WTC11 (cell line): ENCODE results near the gene HADHB. TPM values are rescaled to one million over a fixed set of nuclear protein-coding genes. Genes with fewer than 3 reads are reported as not detected.

Experiments used
- ATAC-seq: fragments of 200-7000 bp; cut with Tn5 transposase; 2 replicates; pipeline ENCODE4 v1.10.0; 2021; ENCODE audit warnings: mild to moderate bottlenecking, moderate library complexity
- CTCF ChIA-PET: fragments of 300-600 bp; sonication (Branson Sonifier 250); formaldehyde crosslinking; loops from one replicate; lab custom pipeline; 2021; ENCODE audit warnings: antibody characterized with exemption; lab: Charles Lee
- POLR2A ChIA-PET: fragments of 350-600 bp; sonication (Branson Sonifier 250); formaldehyde crosslinking; loops from one replicate; lab custom pipeline; 2021; ENCODE audit warnings: antibody characterized with exemption; lab: Charles Lee
- DNase-seq: peaks from one replicate; pipeline ENCODE4 v3.0.0; 2021; ENCODE audit warnings: low spot score
- H3K27ac Mint-ChIP-seq: 2 replicates; pipeline ENCODE4 v1.8.0; 2021; ENCODE audit warnings: mixed read lengths
- H3K27me3 Mint-ChIP-seq: 2 replicates; pipeline ENCODE4 v1.8.0; 2021; ENCODE audit warnings: low read depth, mild to moderate bottlenecking, moderate library complexity, mixed read lengths
- H3K36me3 Mint-ChIP-seq: 2 replicates; pipeline ENCODE4 v1.8.0; 2021; ENCODE audit warnings: mixed read lengths
- H3K4me1 Mint-ChIP-seq: 2 replicates; pipeline ENCODE4 v1.8.0; 2022; ENCODE audit warnings: mixed read lengths
- H3K4me3 Mint-ChIP-seq: 2 replicates; pipeline ENCODE4 v1.8.0; 2021; ENCODE audit warnings: mild to moderate bottlenecking, moderate library complexity, mixed read lengths
- H3K9me3 Mint-ChIP-seq: 2 replicates; pipeline ENCODE4 v1.8.0; 2021; ENCODE audit warnings: mixed read lengths
- AFF4 ChIP-seq: sonication (generic); formaldehyde crosslinking; IDR thresholded peaks from 2 replicates; pipeline ENCODE4 v1.8.1; 2023; ENCODE audit warnings: mild to moderate bottlenecking, missing genetic modification reagents, borderline replicate concordance
- ARID4B ChIP-seq: sonication (generic); formaldehyde crosslinking; IDR thresholded peaks from 2 replicates; pipeline ENCODE4 v1.8.0; 2023; ENCODE audit warnings: missing genetic modification reagents, mild to moderate bottlenecking, borderline replicate concordance
- KAT7 ChIP-seq: sonication (generic); formaldehyde crosslinking; IDR thresholded peaks from 2 replicates; pipeline ENCODE4 v1.8.1; 2023; ENCODE audit warnings: missing genetic modification reagents, mild to moderate bottlenecking, borderline replicate concordance
- MAX ChIP-seq: sonication (generic); formaldehyde crosslinking; IDR thresholded peaks from 2 replicates; pipeline ENCODE4 v1.8.0; 2022; ENCODE audit warnings: mild to moderate bottlenecking, missing genetic modification reagents
- NR1H2 ChIP-seq: sonication (generic); formaldehyde crosslinking; IDR thresholded peaks from 2 replicates; pipeline ENCODE4 v1.9.0; 2021; ENCODE audit warnings: mild to moderate bottlenecking, moderate library complexity, missing genetic modification reagents
- TP53 ChIP-seq: sonication (generic); formaldehyde crosslinking; IDR thresholded peaks from 2 replicates; pipeline ENCODE4 v1.8.1; 2023; ENCODE audit warnings: mild to moderate bottlenecking, missing genetic modification reagents
- USF1 ChIP-seq: sonication (generic); formaldehyde crosslinking; IDR thresholded peaks from 2 replicates; pipeline ENCODE4 v1.8.0; 2022; ENCODE audit warnings: mild to moderate bottlenecking, missing genetic modification reagents
- USF2 ChIP-seq: sonication (generic); formaldehyde crosslinking; IDR thresholded peaks from 2 replicates; pipeline ENCODE4 v1.8.1; 2023; ENCODE audit warnings: mild to moderate bottlenecking, missing genetic modification reagents, moderate library complexity
- total RNA-seq: library from RNA; stranded (reverse); gene quantifications from 3 replicates; pipeline ENCODE4 v1.2.3, GENCODE V29; 2021

Gene HADHB
- total RNA-seq, 1 experiment from 2014 or later: 60.7 TPM

- H3K27me3 Mint-ChIP-seq: no peaks in the 10 kb centered on the region
- TF ChIP-seq KAT7 (CRISPR knock-in tag) (no peak), MAX (CRISPR knock-in tag) (0 out of 2 replicates have a peak, but pooled peaks have one; percentile 4), ARID4B (0 out of 2 replicates have a peak, but pooled peaks have one; percentile 16), TP53 (CRISPR knock-in tag) (no peak)
- DNase-seq: no peak
- CTCF ChIA-PET: interaction anchor here (0.9 to 4.3 kb wide), 10 partner anchors 19 to 262 kb away, joined by 3 to 33 read pairs (median 4); partner anchors contain the start of genes GAREM2 and KIF3C
- H3K36me3 Mint-ChIP-seq: no peaks in the 10 kb centered on the region
- POLR2A ChIA-PET: interaction anchor here (0.9 to 3.1 kb wide), 5 partner anchors 55 to 210 kb away, joined by 3 to 27 read pairs (median 3); partner anchors contain the start of genes RAB10 and SELENOI
- peak overlapping the region; percentile 97 for H3K27ac Mint-ChIP-seq
- H3K4me1 Mint-ChIP-seq: peaks cover 35% of the 10 kb centered on the region
- ATAC-seq: no peak
- H3K4me3 Mint-ChIP-seq: peak overlapping the region; percentile 100
- H3K9me3 Mint-ChIP-seq: no peaks in the 10 kb centered on the region
Measured at GRCh38 chr2:26243470-26244308, 1.1 kb upstream of the HADHB start.

- Mint-ChIP-seq H3K9me3 (no peaks in the 10 kb centered on the region), H3K27ac (peak overlapping the region; percentile 84), H3K4me3 (peak overlapping the region; percentile 100), H3K36me3 (no peaks in the 10 kb centered on the region), H3K27me3 (no peaks in the 10 kb centered on the region), H3K4me1 (peaks cover 35% of the 10 kb centered on the region)
- TF ChIP-seq USF2 (CRISPR knock-in tag) (peak; percentile 76), AFF4 (CRISPR knock-in tag) (no peak), USF1 (peak; percentile 67; the same call in 1 of the 2 replicates), NR1H2 (no peak)
- DNase-seq (peak; percentile 18), ATAC-seq (peak; percentile 12)
- ChIA-PET CTCF (interaction anchor here (1.5 to 4.3 kb wide), 4 partner anchors 55 to 263 kb away, joined by 3 to 33 read pairs (median 6); partner anchors contain the start of gene KIF3C), POLR2A (interaction anchor here (0.8 to 3.1 kb wide), 3 partner anchors 54 to 212 kb away, joined by 3 to 27 read pairs (median 3); partner anchors contain the start of gene RAB10)
Measured at GRCh38 chr2:26245231-26245732, 543 bp downstream of the HADHB start.
